HepG2 (cell line): Measurements from ENCODE around the gene WDR49. TPM values are rescaled to one million over a fixed set of nuclear protein-coding genes. Genes with fewer than 3 reads are reported as not detected.

Experiments
- ATAC-seq: fragments of 200-7000 bp; cut with Tn5 transposase; 3 replicates; pipeline ENCODE4 v1.9.1; 2020; ENCODE audit warnings: mild to moderate bottlenecking, moderate library complexity
- BruUV-seq: library from RNA; stranded (reverse); fragments of 400-500 nt; replicated peaks from 2 replicates; lab custom pipeline; 2021; lab: Mats Ljungman, UMichigan
- CTCF ChIA-PET: fragments of 300-600 bp; formaldehyde crosslinking; extraction: SDS; loops from one replicate; lab custom pipeline; 2021; ENCODE audit warnings: low total read pairs, inconsistent platforms, low intra/inter-chr PET ratio; lab: Yijun Ruan, JAX
- POLR2A ChIA-PET: fragments of 350-600 bp; sonication (Branson Sonifier 250); formaldehyde crosslinking; loops from one replicate; lab custom pipeline; 2020; ENCODE audit warnings: antibody characterized with exemption, inconsistent platforms; lab: Yijun Ruan, JAX
- DNase-seq: peaks from one replicate; pipeline ENCODE4 v3.0.0-alpha.2; 2015; ENCODE audit warnings: low spot score
- FAIRE-seq: peaks from 3 replicates; lab custom pipeline; 2011; peaks lifted over from hg19 to GRCh38; lab: Jason Lieb, UNC
- H2AFZ ChIP-seq: one replicate; pipeline ENCODE4 v1.6.1; 2011; ENCODE audit warnings: low read length, inconsistent platforms
- H3K27ac ChIP-seq: fragments of 300-600 bp; 3 replicates; pipeline ENCODE4 v1.8.0; 2011; ENCODE audit warnings: mixed run types, mild to moderate bottlenecking, mixed read lengths, low read length, inconsistent platforms; ENCODE audit not compliant: insufficient read depth; ENCODE audit errors: extremely low read length
- H3K27me3 ChIP-seq, 2 experiments: fragments of 200-600 bp in 1 of 2; 2 replicates in 1 of 2; 3 replicates in 1 of 2; pipeline versions ENCODE4 v1.6.0 to v1.8.0; 2011; ENCODE audit warnings: low read length in 2 of 2, mild to moderate bottlenecking in 2 of 2, moderate library complexity in 2 of 2, inconsistent platforms in 1 of 2; ENCODE audit not compliant: insufficient read depth in 2 of 2, control insufficient read depth in 1 of 2
- H3K36me3 ChIP-seq, 2 experiments: fragments of 200-600 bp in 1 of 2; replicated peaks in 1 of 2; 2 replicates in 1 of 2; 3 replicates in 1 of 2; pipeline versions ENCODE4 v1.5.1 to v1.8.0; 2011; ENCODE audit warnings: low read length in 2 of 2, inconsistent platforms in 1 of 2; ENCODE audit not compliant: insufficient read depth in 2 of 2, control insufficient read depth in 1 of 2
- H3K4me1 ChIP-seq: 2 replicates; pipeline ENCODE4 v1.5.1; 2012; ENCODE audit warnings: low read length, inconsistent platforms; ENCODE audit not compliant: insufficient read depth
- H3K4me2 ChIP-seq: 2 replicates; pipeline ENCODE4 v1.6.0; 2011; ENCODE audit warnings: low read depth, low read length, inconsistent platforms
- H3K4me3 ChIP-seq, 3 experiments: fragments of 200-600 bp in 1 of 3; sonication (generic), shearing (Covaris generic) in 1 of 3; replicated peaks in 1 of 3; 2 replicates each; pipeline ENCODE4 v1.5.1; 2011 to 2016; ENCODE audit warnings: low read length in 3 of 3, inconsistent platforms in 2 of 3, low read depth in 2 of 3, mild to moderate bottlenecking in 2 of 3, control low read depth in 1 of 3, mixed read lengths in 1 of 3; ENCODE audit not compliant: insufficient read depth in 1 of 3
- H3K79me2 ChIP-seq: one replicate; pipeline ENCODE4 v1.6.1; 2011; ENCODE audit warnings: low read length, inconsistent platforms; ENCODE audit not compliant: insufficient read depth
- H3K9ac ChIP-seq: 2 replicates; pipeline ENCODE4 v1.6.0; 2011; ENCODE audit warnings: mild to moderate bottlenecking, low read depth, low read length, inconsistent platforms; ENCODE audit not compliant: insufficient read depth
- H3K9me3 ChIP-seq: 2 replicates; pipeline ENCODE4 v1.5.1; 2012; ENCODE audit warnings: mild to moderate bottlenecking, low read length
- H4K20me1 ChIP-seq: 2 replicates; pipeline ENCODE4 v1.6.0; 2011; ENCODE audit warnings: inconsistent platforms, mild to moderate bottlenecking, low read length, moderate library complexity; ENCODE audit not compliant: insufficient read depth
- CTCF ChIP-seq: sonication (generic); formaldehyde crosslinking; IDR thresholded peaks from 2 replicates; pipeline ENCODE4 v1.5.0; 2020; ENCODE audit warnings: mild to moderate bottlenecking, missing genetic modification reagents, moderate library complexity
- GATAD2A ChIP-seq: IDR thresholded peaks from 2 replicates; pipeline ENCODE4 v1.6.1; 2016
- HIC2 ChIP-seq: sonication (generic); formaldehyde crosslinking; IDR thresholded peaks from 2 replicates; pipeline ENCODE4 v1.9.0; 2022; ENCODE audit warnings: low read depth, missing genetic modification reagents
- MXD3 ChIP-seq: IDR thresholded peaks from 2 replicates; pipeline ENCODE4 v1.6.1; 2016; ENCODE audit warnings: mild to moderate bottlenecking, missing biosample characterization, missing genetic modification reagents
- NAIF1 ChIP-seq: sonication (generic); formaldehyde crosslinking; IDR thresholded peaks from 2 replicates; pipeline ENCODE4 v1.5.0; 2020; ENCODE audit warnings: mild to moderate bottlenecking, missing genetic modification reagents, borderline replicate concordance
- SRSF9 ChIP-seq: fragments of 200-400 bp; formaldehyde crosslinking; IDR thresholded peaks from 2 replicates; pipeline ENCODE4 v1.6.1; 2018; ENCODE audit warnings: borderline replicate concordance, mild to moderate bottlenecking, low read depth, low read length; ENCODE audit not compliant: insufficient read depth, poor library complexity, severe bottlenecking
- ZNF296 ChIP-seq: sonication (generic); formaldehyde crosslinking; conservative IDR thresholded peaks from 2 replicates; pipeline ENCODE4 v1.5.0; 2020; ENCODE audit warnings: mild to moderate bottlenecking, missing genetic modification reagents
- ZNF841 ChIP-seq: sonication (generic); formaldehyde crosslinking; IDR thresholded peaks from 2 replicates; pipeline ENCODE4 v1.8.1; 2023; ENCODE audit warnings: missing genetic modification reagents, borderline replicate concordance
- WGBS: methylation state at CpG from one replicate; pipeline ENCODE4 v1.1.6; 2017; ENCODE audit warnings: low lambda C conversion rate; 5-methylcytosine and 5-hydroxymethylcytosine counted together
- in situ Hi-C: cut with HindIII; loops from 2 replicates; pipeline ENCODE4 v1.10.0; 2017; ENCODE audit warnings: low pct_unique_long_range_greater_than_20kb; ENCODE audit not compliant: extremely low pct_ligation_motif_present
- intact Hi-C: fragments of 100-400 bp; cut with micrococcal nuclease; formaldehyde crosslinking; loops from one replicate; pipeline ENCODE4 v1.10.0; 2022; ENCODE audit not compliant: unreplicated experiment
- polyA plus RNA-seq, 8 experiments: library from polyadenylated mRNA; depleted of rRNA in 3 of 8; stranded (reverse) in 7 of 8; unstranded in 1 of 8; fragments of >200 nt; fragmentation: Illumina TruSeq in 4 of 8; extraction: Trizol in 4 of 8; gene quantifications; 2 replicates each; pipeline versions ENCODE4 v1.2.1 to v1.2.3, GENCODE V29; 2011 to 2016; ENCODE audit warnings: low read depth in 4 of 8, missing spikeins in 1 of 8, mixed read lengths in 1 of 8; ENCODE audit not compliant: insufficient read depth in 1 of 8
- total RNA-seq, 5 experiments: library from RNA; depleted of rRNA; stranded (reverse); fragments of >200 nt; fragmentation: Illumina TruSeq; extraction: Trizol; gene quantifications; 2 replicates each; pipeline ENCODE4 v1.2.3, GENCODE V29; 2016; ENCODE audit warnings: low read depth in 1 of 5

WDR49 gene
- total and polyA plus RNA-seq, 2 of the 13 experiments (the other 11 are each of a cell fraction or from before 2014, with no cell fraction given): 0.04 TPM; not detected in 1

- ATAC-seq: no peak
- no peak for FAIRE-seq
- Histone ChIP-seq H4K20me1 (no peaks in the 10 kb centered on the region), H3K4me3 (no peak overlapping the region), H3K36me3 (no peaks in the 10 kb centered on the region), H3K9ac (no peak overlapping the region), H3K4me2 (no peak overlapping the region), H3K9me3 (no peaks in the 10 kb centered on the region), H3K79me2 (no peaks in the 10 kb centered on the region), H3K27ac (no peak overlapping the region), H3K4me1 (no peaks in the 10 kb centered on the region), H3K27me3 (no peaks in the 10 kb centered on the region), H2AFZ (no peak overlapping the region)
- CTCF ChIA-PET: no interaction called here
- DNase-seq: no peak
- in situ Hi-C loops (no loop called here), intact Hi-C loops (no loop called here)
- POLR2A ChIA-PET: no interaction called here
- TF ChIP-seq ZNF841 (CRISPR knock-in tag) (no peak), ZNF296 (no peak), NAIF1 (CRISPR knock-in tag) (no peak), MXD3 (CRISPR knock-in tag) (no peak), HIC2 (no peak), GATAD2A (no peak), CTCF (CRISPR knock-in tag) (no peak), SRSF9 (no peak)
- WGBS: 86% methylated on average over 2 of the region's 2 CpGs
- no TSS peak for BruUV-seq
Measured at GRCh38 chr3:167666563-167666962, 12.8 kb upstream of the WDR49 start.
